A549 (cell line): ENCODE data around the gene RPL19. TPM values are rescaled to one million over a fixed set of nuclear protein-coding genes. Genes with fewer than 3 reads are reported as not detected.

Experiments used
- ATAC-seq, 2 experiments: fragments of 200-7000 bp in 1 of 2; fragments of >200 bp in 1 of 2; cut with Nextera tagmentation in 1 of 2; cut with Tn5 transposase in 1 of 2; 3 replicates each; pipeline versions ENCODE4 v1.8.0 to v1.9.1; 2018 to 2020; ENCODE audit warnings: mild to moderate bottlenecking in 1 of 2, moderate library complexity in 1 of 2
- CTCF ChIA-PET: fragments of 300-600 bp; sonication (Branson Sonifier 250); formaldehyde crosslinking; extraction: SDS; loops from one replicate; lab custom pipeline; 2021; ENCODE audit warnings: antibody characterized with exemption, inconsistent platforms; lab: Yijun Ruan, JAX
- POLR2A ChIA-PET: fragments of 350-600 bp; formaldehyde crosslinking; extraction: SDS; loops from one replicate; lab custom pipeline; 2021; ENCODE audit warnings: antibody characterized with exemption, inconsistent platforms; lab: Yijun Ruan, JAX
- DNase-seq, 2 experiments: peaks; one replicate each; pipeline versions ENCODE4 v3.0.0 to v3.0.0-alpha.2; 2011 to 2016; ENCODE audit warnings: low read depth in 1 of 2, low spot score in 1 of 2
- FAIRE-seq: peaks from 2 replicates; lab custom pipeline; 2011; peaks lifted over from hg19 to GRCh38; lab: Jason Lieb, UNC
- H3K27ac ChIP-seq, 2 experiments: fragments of >200 bp; sonication (Bioruptor Twin); formaldehyde crosslinking; 3 replicates each; pipeline ENCODE4 v1.5.1; 2016 to 2017
- H3K4me1 ChIP-seq: fragments of >200 bp; sonication (Bioruptor Twin); formaldehyde crosslinking; 3 replicates; pipeline ENCODE4 v1.6.1; 2016
- H3K4me2 ChIP-seq: fragments of >200 bp; sonication (Bioruptor Twin); formaldehyde crosslinking; 3 replicates; pipeline ENCODE4 v1.6.1; 2016
- H3K4me3 ChIP-seq: fragments of >200 bp; sonication (Bioruptor Twin); formaldehyde crosslinking; 3 replicates; pipeline ENCODE4 v1.5.1; 2016
- H3K9me3 ChIP-seq: fragments of >200 bp; sonication (Bioruptor Twin); formaldehyde crosslinking; 3 replicates; pipeline ENCODE4 v1.6.1; 2016
- BHLHE40 ChIP-seq: IDR thresholded peaks from 2 replicates; pipeline ENCODE4 v1.6.1; 2012; ENCODE audit warnings: low read depth, low read length, inconsistent platforms
- CBX8 ChIP-seq: fragments of 200-600 bp; sonication (generic); IDR thresholded peaks from 2 replicates; pipeline ENCODE4 v1.6.1; 2016
- CHD4 ChIP-seq: fragments of 200-600 bp; sonication (generic); IDR thresholded peaks from 2 replicates; pipeline ENCODE4 v1.6.1; 2016; ENCODE audit warnings: antibody characterized with exemption, mild to moderate bottlenecking, borderline replicate concordance
- FOXS1 ChIP-seq: fragments of 250-450 bp; sonication (Bioruptor Pico); IDR thresholded peaks from 2 replicates; pipeline ENCODE4 v1.5.0; 2020; ENCODE audit warnings: mild to moderate bottlenecking, moderate library complexity
- JUNB ChIP-seq: fragments of >200 bp; sonication (Bioruptor Twin); formaldehyde crosslinking; IDR thresholded peaks from 2 replicates; pipeline ENCODE4 v1.6.1; 2016
- KDM1A ChIP-seq: fragments of 200-600 bp; sonication (generic); IDR thresholded peaks from 2 replicates; pipeline ENCODE4 v1.6.1; 2016; ENCODE audit warnings: low read depth, mild to moderate bottlenecking
- KDM5A ChIP-seq: fragments of 200-600 bp; sonication (generic); IDR thresholded peaks from 2 replicates; pipeline ENCODE4 v1.6.1; 2016; ENCODE audit warnings: antibody characterized with exemption, mild to moderate bottlenecking
- MAFK ChIP-seq: fragments of 450-650 bp; IDR thresholded peaks from 2 replicates; pipeline ENCODE4 v1.6.1; 2014; ENCODE audit not compliant: partially characterized antibody
- NFE2L2 ChIP-seq: fragments of 150-350 bp; conservative IDR thresholded peaks from 2 replicates; pipeline ENCODE4 v1.6.1; 2014; ENCODE audit warnings: low read length
- PHF8 ChIP-seq: fragments of 200-600 bp; sonication (generic); IDR thresholded peaks from 2 replicates; pipeline ENCODE4 v1.6.1; 2016; ENCODE audit warnings: low read depth, mild to moderate bottlenecking, antibody characterized with exemption, moderate library complexity, borderline replicate concordance
- POLR2A ChIP-seq: IDR thresholded peaks from 2 replicates; pipeline ENCODE4 v1.6.1; 2012; ENCODE audit warnings: mild to moderate bottlenecking, low read length
- POLR2AphosphoS2 ChIP-seq: conservative IDR thresholded peaks from 2 replicates; pipeline ENCODE4 v1.6.1; 2012; ENCODE audit warnings: low read length, improper control_type of control experiment, inconsistent platforms
- RAD21 ChIP-seq, 2 experiments: fragments of >200 bp in 1 of 2; sonication (Bioruptor Twin) in 1 of 2; formaldehyde crosslinking in 1 of 2; IDR thresholded peaks in 1 of 2; conservative IDR thresholded peaks in 1 of 2; 2 replicates in 1 of 2; 3 replicates in 1 of 2; pipeline ENCODE4 v1.6.1; 2012 to 2018; ENCODE audit warnings: inconsistent platforms in 1 of 2
- RARB ChIP-seq: fragments of 250-450 bp; sonication (Bioruptor Pico); IDR thresholded peaks from 2 replicates; pipeline ENCODE4 v1.8.0; 2021; ENCODE audit warnings: mild to moderate bottlenecking, moderate library complexity
- TFCP2L1 ChIP-seq: fragments of 250-450 bp; sonication (Bioruptor Pico); IDR thresholded peaks from 2 replicates; pipeline ENCODE4 v1.5.0; 2021; ENCODE audit warnings: mild to moderate bottlenecking
- TP53 ChIP-seq: fragments of 250-450 bp; sonication (Bioruptor Pico); IDR thresholded peaks from 2 replicates; pipeline ENCODE4 v1.5.0; 2021; ENCODE audit warnings: mild to moderate bottlenecking, moderate library complexity
- ZFP36 ChIP-seq: fragments of 450-650 bp; IDR thresholded peaks from 2 replicates; pipeline ENCODE4 v1.6.1; 2014; ENCODE audit warnings: borderline replicate concordance; ENCODE audit not compliant: partially characterized antibody
- ZNF302 ChIP-seq: fragments of 250-450 bp; sonication (Bioruptor Pico); IDR thresholded peaks from 2 replicates; pipeline ENCODE4 v1.9.0; 2021; ENCODE audit warnings: inconsistent platforms, mild to moderate bottlenecking, moderate library complexity
- WGBS: methylation state at CpG from one replicate; pipeline ENCODE4 v1.1.6; 2017; ENCODE audit errors: missing lambda C conversion rate; 5-methylcytosine and 5-hydroxymethylcytosine counted together
- polyA plus RNA-seq, 4 experiments: library from polyadenylated mRNA; depleted of rRNA in 3 of 4; stranded (reverse); fragments of >200 nt; fragmentation: RNase III in 1 of 4; extraction: RNeasy Plus Mini Kit Qiagen cat#74134 plus additional on column Dnase treatment in 1 of 4; gene quantifications; 2 replicates in 3 of 4; 3 replicates in 1 of 4; pipeline ENCODE4 v1.2.3, GENCODE V29; 2011 to 2017
- TF ChIP-seq, protein P1 (sequence below): IDR thresholded peaks from 2 replicates; pipeline ENCODE4 v1.6.1; 2012
- TF ChIP-seq, protein P2 (sequence below): fragments of >200 bp; sonication (Bioruptor Twin); formaldehyde crosslinking; IDR thresholded peaks from 3 replicates; pipeline ENCODE4 v1.5.1; 2016
- TF ChIP-seq, protein P3 (sequence below): fragments of 200-600 bp; sonication (generic); IDR thresholded peaks from 2 replicates; pipeline ENCODE4 v1.6.1; 2016; ENCODE audit warnings: antibody characterized with exemption, mild to moderate bottlenecking, moderate library complexity
- TF ChIP-seq, protein P4 (sequence below): IDR thresholded peaks from 2 replicates; pipeline ENCODE4 v1.6.1; 2012
- TF ChIP-seq, protein P5 (sequence below): fragments of 450-650 bp; IDR thresholded peaks from 2 replicates; pipeline ENCODE4 v1.6.1; 2014; ENCODE audit warnings: antibody characterized with exemption
- TF ChIP-seq, protein P6 (sequence below): IDR thresholded peaks from 2 replicates; pipeline ENCODE4 v1.6.1; 2012; ENCODE audit warnings: low read depth, borderline replicate concordance
- TF ChIP-seq, protein P7 (sequence below): fragments of 250-450 bp; sonication (Bioruptor Pico); IDR thresholded peaks from 2 replicates; pipeline ENCODE4 v1.5.0; 2021; ENCODE audit warnings: mild to moderate bottlenecking, moderate library complexity, borderline replicate concordance

RPL19 gene
- polyA plus RNA-seq, 2 of the 4 experiments (the other 2 are of a cell fraction) = 2,211 to 2,862 TPM

DNA sequence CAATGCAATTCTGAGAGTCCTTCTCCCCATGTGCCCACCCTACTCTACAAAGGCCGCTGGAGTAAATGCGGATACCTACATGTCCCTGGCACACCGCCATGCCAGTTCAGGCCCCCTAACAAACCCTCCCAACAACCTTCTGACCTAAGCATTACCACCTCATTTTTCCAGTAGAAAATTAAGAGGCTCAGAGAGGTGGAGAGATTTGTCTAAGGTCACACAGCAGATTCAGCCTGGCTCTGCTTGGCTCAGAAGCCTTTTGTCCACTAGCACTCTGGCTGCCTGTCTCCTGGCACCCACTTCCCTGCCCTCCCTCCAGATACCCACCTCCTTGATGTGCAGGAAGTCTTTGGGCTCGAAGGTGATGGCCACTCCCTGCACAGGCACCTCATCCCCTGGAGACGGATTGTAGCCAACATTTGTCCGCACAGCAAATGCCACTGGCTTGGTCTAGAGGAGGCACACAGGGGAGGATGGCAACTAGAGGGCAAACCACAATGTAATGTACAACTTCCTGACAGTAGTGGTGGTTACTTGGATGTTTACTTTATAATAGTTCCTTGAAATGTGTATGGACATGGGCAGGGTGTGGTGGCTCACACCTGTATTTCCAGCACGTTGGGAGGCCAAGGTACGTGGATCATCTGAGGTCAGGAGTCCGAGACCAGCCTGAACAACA, 12.8 kb upstream of the RPL19 start:
- FAIRE-seq = no peak
- no peak overlapping the region for H3K4me3 ChIP-seq
- POLR2A ChIA-PET = no interaction called here
- no peak for ATAC-seq
- no peak for DNase-seq
- TF ChIP-seq RARB (CRISPR knock-in tag) (no peak), NFE2L2 (no peak), CBX8 (no peak), ZFP36 (peak; percentile 34), FOXS1 (CRISPR knock-in tag) (no peak)
- TF ChIP-seq, protein P1, sequence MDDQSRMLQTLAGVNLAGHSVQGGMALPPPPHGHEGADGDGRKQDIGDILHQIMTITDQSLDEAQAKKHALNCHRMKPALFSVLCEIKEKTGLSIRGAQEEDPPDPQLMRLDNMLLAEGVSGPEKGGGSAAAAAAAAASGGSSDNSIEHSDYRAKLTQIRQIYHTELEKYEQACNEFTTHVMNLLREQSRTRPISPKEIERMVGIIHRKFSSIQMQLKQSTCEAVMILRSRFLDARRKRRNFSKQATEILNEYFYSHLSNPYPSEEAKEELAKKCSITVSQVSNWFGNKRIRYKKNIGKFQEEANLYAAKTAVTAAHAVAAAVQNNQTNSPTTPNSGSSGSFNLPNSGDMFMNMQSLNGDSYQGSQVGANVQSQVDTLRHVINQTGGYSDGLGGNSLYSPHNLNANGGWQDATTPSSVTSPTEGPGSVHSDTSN = no peak
- 93% methylated on average over 9 of the region's 9 CpGs for whole genome bisulfite sequencing
- CTCF ChIA-PET = interaction anchor here (1.1 to 7.1 kb wide), 8 partner anchors 8 to 57 kb away, joined by 4 to 69 read pairs (median 5); partner anchors contain the start of gene ARL5C
- H3K27ac ChIP-seq = no peak overlapping the region
- no peaks in the 10 kb centered on the region for H3K9me3 ChIP-seq
- no peaks in the 10 kb centered on the region for H3K4me1 ChIP-seq
- no peak overlapping the region for H3K4me2 ChIP-seq

DNA sequence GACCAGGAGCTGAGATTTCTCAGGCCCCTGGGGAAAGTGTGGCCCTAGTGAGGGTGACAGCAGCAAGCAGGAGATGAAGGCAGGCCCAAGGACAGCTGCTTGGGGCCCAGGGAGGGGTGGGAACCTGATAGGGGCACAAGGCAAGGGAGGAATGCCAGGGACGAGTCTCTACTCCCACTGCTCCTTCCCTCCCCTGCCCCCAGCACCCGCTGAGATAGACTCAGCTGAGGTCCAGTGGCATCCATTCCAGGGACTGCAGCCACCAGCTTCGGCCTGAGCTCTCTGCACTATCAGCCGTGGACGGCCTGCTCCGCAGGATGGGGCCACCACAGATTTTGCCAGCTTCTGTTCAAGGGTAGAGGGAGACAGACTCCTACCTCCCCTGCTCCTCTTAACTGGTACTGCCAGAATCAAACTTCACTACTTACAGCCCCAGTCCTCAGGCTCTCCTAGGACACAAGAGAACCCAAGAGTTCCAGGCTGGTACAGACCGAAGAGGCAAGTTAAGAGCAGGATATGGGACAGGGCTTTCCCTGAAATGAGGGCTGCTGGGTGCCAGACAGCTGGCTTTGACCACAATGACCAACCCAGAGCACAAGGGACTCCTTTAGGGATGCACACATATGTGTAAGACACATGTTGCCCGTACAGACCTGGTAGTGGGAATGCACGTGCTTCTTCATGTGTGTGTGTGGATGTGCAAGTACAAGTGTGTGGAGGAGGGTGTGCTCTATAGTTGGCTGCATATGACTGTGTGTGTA, 8.2 kb upstream of the RPL19 start:
- TF ChIP-seq ZNF302 (no peak), PHF8 (no peak), BHLHE40 (no peak), POLR2AphosphoS2 (no peak), CHD4 (no peak), JUNB (no peak), KDM1A (no peak), POLR2A (no peak), RAD21 (conservative IDR thresholded peaks at IDR 0.05 in 1 of 2, IDR thresholded peaks at IDR 0.05 in 1 of 2) (no peak), KDM5A (no peak), TP53 (CRISPR knock-in tag) (no peak), TFCP2L1 (CRISPR knock-in tag) (no peak), MAFK (no peak)
- TF ChIP-seq, protein P2, sequence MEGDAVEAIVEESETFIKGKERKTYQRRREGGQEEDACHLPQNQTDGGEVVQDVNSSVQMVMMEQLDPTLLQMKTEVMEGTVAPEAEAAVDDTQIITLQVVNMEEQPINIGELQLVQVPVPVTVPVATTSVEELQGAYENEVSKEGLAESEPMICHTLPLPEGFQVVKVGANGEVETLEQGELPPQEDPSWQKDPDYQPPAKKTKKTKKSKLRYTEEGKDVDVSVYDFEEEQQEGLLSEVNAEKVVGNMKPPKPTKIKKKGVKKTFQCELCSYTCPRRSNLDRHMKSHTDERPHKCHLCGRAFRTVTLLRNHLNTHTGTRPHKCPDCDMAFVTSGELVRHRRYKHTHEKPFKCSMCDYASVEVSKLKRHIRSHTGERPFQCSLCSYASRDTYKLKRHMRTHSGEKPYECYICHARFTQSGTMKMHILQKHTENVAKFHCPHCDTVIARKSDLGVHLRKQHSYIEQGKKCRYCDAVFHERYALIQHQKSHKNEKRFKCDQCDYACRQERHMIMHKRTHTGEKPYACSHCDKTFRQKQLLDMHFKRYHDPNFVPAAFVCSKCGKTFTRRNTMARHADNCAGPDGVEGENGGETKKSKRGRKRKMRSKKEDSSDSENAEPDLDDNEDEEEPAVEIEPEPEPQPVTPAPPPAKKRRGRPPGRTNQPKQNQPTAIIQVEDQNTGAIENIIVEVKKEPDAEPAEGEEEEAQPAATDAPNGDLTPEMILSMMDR = no peak
- TF ChIP-seq, protein P3, sequence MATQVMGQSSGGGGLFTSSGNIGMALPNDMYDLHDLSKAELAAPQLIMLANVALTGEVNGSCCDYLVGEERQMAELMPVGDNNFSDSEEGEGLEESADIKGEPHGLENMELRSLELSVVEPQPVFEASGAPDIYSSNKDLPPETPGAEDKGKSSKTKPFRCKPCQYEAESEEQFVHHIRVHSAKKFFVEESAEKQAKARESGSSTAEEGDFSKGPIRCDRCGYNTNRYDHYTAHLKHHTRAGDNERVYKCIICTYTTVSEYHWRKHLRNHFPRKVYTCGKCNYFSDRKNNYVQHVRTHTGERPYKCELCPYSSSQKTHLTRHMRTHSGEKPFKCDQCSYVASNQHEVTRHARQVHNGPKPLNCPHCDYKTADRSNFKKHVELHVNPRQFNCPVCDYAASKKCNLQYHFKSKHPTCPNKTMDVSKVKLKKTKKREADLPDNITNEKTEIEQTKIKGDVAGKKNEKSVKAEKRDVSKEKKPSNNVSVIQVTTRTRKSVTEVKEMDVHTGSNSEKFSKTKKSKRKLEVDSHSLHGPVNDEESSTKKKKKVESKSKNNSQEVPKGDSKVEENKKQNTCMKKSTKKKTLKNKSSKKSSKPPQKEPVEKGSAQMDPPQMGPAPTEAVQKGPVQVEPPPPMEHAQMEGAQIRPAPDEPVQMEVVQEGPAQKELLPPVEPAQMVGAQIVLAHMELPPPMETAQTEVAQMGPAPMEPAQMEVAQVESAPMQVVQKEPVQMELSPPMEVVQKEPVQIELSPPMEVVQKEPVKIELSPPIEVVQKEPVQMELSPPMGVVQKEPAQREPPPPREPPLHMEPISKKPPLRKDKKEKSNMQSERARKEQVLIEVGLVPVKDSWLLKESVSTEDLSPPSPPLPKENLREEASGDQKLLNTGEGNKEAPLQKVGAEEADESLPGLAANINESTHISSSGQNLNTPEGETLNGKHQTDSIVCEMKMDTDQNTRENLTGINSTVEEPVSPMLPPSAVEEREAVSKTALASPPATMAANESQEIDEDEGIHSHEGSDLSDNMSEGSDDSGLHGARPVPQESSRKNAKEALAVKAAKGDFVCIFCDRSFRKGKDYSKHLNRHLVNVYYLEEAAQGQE = no peak
- TF ChIP-seq, protein P4, sequence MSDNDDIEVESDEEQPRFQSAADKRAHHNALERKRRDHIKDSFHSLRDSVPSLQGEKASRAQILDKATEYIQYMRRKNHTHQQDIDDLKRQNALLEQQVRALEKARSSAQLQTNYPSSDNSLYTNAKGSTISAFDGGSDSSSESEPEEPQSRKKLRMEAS = no peak
- TF ChIP-seq, protein P5, sequence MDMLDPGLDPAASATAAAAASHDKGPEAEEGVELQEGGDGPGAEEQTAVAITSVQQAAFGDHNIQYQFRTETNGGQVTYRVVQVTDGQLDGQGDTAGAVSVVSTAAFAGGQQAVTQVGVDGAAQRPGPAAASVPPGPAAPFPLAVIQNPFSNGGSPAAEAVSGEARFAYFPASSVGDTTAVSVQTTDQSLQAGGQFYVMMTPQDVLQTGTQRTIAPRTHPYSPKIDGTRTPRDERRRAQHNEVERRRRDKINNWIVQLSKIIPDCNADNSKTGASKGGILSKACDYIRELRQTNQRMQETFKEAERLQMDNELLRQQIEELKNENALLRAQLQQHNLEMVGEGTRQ = no peak
- TF ChIP-seq, protein P6, sequence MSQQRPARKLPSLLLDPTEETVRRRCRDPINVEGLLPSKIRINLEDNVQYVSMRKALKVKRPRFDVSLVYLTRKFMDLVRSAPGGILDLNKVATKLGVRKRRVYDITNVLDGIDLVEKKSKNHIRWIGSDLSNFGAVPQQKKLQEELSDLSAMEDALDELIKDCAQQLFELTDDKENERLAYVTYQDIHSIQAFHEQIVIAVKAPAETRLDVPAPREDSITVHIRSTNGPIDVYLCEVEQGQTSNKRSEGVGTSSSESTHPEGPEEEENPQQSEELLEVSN = no peak
- TF ChIP-seq, protein P7, sequence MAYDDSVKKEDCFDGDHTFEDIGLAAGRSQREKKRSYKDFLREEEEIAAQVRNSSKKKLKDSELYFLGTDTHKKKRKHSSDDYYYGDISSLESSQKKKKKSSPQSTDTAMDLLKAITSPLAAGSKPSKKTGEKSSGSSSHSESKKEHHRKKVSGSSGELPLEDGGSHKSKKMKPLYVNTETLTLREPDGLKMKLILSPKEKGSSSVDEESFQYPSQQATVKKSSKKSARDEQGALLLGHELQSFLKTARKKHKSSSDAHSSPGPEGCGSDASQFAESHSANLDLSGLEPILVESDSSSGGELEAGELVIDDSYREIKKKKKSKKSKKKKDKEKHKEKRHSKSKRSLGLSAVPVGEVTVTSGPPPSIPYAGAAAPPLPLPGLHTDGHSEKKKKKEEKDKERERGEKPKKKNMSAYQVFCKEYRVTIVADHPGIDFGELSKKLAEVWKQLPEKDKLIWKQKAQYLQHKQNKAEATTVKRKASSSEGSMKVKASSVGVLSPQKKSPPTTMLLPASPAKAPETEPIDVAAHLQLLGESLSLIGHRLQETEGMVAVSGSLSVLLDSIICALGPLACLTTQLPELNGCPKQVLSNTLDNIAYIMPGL = no peak
- DNase-seq (no peak), FAIRE-seq (no peak), ATAC-seq (no peak)
- Histone ChIP-seq H3K4me2 (no peak overlapping the region), H3K4me3 (no peak overlapping the region), H3K4me1 (peaks cover 25% of the 10 kb centered on the region), H3K27ac (no peak overlapping the region), H3K9me3 (no peaks in the 10 kb centered on the region)
- ChIA-PET CTCF (interaction anchor here (1.0 to 6.9 kb wide), 10 partner anchors 9 to 210 kb away, joined by 3 to 115 read pairs (median 5); no protein-coding TSS in a partner anchor), POLR2A (no interaction called here)
- 88% methylated on average over 9 of the region's 9 CpGs for WGBS
